HG03558 (cell line): ENCODE data around the gene MYMX.

Source experiments
- ATAC-seq: cut with Tn5 transposase; IDR thresholded peaks from one replicate; pipeline ENCODE4 v1.9.1; 2021; ENCODE audit warnings: moderate number of reproducible peaks; ENCODE audit not compliant: unreplicated experiment; ENCODE audit errors: extremely low read depth

The MYMX gene

DNA sequence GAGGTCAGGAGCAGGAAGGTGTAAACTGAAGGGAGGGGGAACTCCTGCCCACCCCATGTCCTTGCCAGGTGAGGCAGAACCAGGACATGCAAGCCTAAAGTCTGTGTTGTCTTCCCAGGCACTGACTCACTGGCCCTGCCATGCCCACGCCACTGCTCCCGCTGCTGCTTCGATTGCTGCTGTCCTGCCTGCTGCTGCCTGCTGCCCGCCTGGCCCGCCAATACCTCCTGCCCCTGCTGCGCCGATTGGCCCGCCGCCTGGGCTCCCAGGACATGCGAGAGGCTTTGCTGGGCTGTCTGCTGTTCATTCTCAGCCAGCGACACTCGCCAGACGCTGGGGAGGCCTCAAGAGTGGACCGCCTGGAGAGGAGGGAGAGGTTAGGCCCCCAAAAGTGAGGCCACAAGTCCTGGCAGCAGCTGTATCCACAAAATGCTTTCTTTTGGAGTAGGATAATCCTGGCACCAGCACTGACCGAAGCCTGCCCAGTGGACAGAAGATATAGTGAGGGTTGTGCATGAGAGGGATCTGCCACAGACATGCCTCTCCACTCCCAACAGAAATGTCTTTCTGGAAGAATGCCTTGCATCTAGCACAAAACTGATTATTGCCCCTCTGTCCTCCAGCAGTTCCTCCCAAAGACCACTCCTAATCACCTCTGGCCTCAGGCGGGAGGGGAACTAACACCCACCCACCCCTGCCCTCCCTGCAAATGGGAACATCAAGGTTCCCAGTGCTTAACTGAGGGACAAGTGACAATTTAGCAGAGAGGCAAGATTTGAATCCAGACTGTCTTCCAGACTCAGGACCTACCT, 812 bp downstream of the MYMX start:
- no peak for ATAC-seq

DNA sequence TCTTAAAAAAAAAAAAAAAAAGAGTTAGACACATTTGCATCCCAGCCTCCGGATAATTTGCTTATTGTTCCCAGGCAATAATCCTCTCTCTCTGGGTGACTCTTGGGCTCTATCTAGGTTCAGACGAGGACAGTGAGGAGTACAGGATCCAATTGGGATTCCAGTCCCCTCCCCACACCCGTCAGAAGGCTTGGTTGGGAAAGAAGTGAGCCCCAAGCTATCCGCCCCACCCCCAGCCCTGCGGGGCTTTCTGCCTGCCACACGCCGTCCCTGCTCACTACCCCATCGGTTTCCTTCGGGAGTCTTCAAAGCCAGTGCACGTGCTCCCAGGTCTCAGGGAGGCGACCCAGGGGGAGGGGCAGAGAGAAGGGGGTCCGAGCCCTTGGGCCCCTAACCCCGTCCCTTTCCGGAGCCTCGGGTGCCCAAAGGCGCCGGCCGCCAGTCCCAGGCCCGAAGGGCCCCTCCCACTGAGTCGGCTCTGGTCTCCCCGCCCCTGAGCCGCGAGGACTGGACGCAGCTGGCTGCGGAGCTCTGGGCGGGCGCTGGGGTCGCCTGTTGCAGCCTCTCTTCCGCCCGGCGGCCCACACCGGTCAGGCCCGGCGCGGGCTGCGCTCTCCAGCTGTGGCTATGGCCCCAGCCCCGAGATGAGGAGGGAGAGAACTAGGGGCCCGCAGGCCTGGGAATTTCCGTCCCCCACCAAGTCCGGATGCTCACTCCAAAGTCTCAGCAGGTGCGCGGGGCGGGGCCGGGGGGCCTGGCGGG, 2.5 kb downstream of the MYMX start:
- ATAC-seq, result no peak

DNA sequence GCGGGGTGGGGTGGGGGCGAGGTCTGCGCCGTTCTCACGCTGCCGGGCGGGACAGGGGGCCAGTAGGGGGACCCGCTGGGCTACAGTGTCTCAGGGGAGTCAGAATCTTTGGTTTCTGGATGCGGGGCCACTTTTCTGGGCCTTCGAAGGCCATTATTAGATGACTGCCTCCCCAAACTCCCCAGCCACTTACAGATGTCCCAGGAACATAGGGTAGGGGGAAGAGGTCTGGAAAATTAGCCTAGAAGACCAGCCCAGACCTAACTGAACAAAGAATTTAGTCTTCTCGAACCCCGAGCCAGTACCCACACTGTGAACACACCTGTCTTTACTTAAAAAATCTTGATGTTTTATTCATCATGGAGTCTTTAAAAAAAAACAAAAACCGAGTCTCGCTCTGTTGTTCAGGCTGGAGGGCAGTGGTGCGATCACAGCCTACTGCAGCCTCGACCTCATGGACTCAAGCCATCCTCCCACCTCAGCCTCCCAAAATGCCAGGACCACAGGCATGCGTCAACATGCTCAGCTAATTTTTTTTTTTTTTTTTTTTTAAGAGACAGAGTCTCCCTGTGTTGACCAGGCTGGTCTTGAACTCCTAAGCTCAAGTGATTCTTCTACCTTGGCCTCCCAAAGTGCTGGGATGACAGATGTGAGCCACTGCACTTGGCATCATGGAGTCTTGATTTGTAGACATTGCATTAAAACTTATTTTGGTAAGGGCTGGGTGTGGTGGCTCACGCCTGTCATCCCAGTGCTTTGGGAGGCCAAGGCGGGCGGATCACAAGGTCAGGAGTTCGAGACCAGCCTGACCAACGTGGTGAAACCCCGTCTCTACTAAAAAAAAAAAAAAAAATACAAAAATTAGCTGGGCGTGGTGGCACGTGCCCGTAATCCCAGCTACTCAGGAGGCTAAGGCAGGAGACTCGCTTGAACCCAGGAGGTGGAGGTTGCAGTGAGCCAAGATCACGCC, 3.4 kb downstream of the MYMX start:
- no peak for ATAC-seq

DNA sequence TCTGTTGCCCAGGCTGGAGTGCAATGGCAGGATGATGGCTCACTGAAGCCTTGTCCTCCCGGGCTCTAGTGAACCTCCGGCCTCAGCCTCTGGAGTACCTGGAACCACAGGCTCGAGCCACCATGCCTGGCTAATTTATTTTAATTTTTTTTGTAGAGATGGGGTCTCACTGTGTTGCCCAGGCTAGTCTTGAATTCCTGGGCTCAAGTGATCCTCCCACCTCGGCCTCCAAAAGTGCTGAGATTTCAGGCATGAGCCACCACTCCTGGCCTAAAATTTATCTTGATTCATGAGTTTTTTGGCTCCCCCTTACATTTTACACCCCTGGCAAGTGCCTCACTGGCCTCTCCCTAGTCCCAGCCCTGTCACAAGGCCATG, 4.2 kb downstream of the MYMX start:
- no peak for ATAC-seq

- ATAC-seq, result no peak
Measured at GRCh38 chr6:44221291-44221960, 4.7 kb downstream of the MYMX start.

DNA sequence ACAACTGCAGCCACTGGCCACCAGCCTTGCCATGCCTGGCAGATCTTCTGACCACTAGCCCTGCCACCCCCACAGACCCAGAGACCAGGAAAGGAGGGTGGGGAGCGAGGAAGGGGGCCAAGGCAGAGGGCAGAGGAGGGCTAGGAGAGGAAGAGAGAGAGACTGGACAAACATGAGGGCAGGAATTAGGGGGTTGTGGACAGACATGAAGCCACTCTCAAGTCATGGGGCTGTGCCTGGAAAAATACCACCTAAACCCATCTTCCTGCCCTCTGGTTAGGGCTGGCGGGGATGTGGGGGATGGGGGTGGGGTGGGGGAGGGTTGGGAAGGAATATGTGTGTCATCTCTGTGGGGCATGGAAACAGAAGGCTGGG, 5.2 kb downstream of the MYMX start:
- ATAC-seq, result no peak

GRCh38 chr6:44222486-44223318, 6.0 kb downstream of the MYMX start:
- ATAC-seq, result no peak

- no peak for ATAC-seq
Measured at GRCh38 chr6:44223319-44224028, 6.7 kb downstream of the MYMX start, which contains the start of gene SLC29A1. TSS of gene SLC29A1 (plus strand) at chr6:44223595. CDS start at chr6:44227314, 3,719 bp downstream.

DNA sequence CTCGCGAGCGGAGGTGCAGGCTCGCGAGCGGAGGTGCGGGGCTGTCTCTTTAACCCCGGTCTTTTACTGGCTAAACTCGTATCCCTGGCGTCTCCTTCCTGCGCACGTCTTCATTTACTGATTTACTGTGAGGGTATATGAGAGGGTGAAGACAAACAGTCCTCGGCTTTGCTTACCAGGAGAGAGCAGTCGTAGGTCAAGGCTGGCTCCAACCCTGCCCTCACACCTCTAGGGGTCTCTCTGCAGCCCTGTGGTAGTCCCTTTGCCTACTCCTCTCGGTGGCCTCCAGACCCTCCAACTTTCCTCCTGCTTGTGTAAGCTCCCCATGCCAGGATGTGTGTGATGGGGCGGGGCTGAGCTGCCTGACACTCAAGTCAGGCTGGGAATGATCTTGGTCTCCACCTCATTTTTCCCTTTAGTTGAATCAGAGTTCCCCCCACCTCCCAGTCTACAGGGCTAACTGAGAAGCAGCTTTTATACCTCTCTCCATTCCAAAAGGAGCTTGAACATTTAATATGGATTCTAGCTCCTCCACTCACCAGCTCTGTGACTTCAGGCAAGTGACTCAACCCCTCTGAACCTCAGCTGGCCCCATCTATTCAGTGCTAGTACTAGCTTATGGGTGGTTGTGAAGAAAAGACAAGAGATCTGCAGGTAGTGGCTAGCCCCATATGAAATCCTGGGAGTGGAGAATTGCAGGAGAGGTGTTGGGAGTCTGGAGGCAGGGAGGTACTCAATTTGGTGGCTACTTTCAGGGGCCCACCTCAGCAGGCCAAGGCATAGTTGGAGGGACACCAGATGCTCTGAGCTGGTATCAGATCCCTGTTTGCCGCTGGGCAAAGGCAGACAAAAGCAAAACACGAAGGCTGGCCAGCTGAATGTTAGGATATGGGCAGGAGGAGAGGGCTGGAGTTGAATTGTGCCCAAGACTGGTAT, 7.6 kb downstream of the MYMX start:
- ATAC-seq, result no peak

- no peak for ATAC-seq
Measured at GRCh38 chr6:44224965-44225305, 8.2 kb downstream of the MYMX start.

GRCh38 chr6:44225579-44226325, 9.0 kb downstream of the MYMX start:
- ATAC-seq, result no peak

DNA sequence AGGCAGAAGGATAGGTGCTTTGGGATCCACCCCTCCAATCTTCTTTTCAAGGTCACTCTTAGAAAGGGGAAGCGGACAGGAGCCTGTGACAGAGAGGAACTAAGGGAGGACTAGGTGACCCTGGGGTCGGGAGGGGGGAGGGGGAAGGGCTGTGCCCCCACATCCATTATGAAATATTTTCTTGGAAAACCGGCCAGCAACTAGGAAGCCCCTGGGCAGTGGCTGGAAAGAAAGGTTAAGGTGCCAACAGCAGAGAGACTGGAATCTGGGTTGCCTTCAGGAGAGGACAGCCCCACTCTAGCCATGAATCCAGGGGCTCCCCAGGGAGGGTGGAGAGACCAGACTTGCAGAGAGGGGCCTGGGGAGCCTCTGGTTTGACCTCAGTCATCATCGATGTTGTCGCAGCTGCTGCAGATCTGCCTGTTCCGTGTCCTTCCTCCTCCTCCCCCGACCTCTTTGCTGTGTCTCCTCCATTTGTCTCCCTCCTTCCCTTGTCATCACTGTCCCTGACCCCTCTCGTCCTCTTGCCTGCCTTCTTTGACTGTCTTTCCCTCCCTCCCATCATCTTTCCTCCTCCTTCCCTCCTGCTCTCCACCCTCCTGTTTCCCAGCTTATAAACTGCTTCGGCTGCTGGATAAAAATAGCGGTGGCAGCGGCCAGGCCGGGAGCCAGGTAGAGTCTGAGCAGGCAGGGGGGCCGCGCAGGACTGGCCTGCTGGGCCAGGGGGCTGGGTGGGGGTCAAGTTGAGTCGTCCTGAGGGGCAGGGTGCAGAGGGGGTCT, 9.8 kb downstream of the MYMX start:
- ATAC-seq, result no peak

DNA sequence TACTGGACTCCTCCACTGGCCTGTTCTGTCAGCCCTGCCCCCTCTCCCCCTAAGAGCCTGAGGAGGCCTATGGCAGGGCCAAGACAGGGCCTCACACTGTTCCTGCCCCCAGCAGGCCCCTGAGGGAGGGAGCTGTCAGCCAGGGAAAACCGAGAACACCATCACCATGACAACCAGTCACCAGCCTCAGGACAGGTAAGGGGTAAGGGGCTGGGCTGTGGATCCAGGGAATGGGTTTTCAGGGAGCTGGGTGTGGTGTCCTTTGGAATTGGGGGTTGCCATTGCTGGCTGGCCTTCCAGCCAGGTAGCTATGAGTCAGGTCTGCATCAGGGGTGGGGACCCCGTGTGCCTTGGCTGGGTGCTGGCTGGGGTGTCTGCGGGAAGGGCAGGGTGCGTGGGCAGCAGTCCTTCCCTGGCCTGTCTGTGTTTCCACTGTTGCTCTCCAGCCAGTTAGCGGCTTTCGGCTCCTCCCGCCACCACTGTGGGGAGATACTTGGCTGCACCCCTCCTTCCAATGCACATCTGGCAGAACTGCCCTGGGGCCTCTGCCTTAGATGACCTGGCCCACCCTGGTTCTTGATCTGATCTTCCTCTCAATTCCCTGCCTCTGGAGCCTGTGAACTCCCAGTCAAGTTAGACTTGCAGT, 10.5 kb downstream of the MYMX start:
- ATAC-seq, result no peak

DNA sequence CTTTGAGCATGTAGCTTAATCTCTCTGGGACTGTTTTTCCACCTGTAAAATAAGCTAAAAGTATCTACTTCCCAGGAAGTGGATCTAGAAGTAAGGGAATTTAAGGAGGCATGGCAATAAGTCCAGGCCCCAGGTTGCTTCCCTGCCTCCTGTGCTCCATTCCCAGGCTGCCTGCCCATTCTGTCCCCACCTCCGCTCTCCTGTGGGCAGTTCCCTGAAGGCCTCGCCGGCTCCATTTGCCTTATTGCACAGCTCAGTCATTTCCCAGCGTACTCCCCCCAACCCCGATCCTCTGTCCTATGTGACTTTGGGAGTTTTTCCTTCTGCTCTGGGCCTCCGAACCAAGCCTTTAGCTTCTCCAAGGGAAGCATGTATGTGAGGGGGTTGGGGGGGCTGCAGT, 11.3 kb downstream of the MYMX start:
- no peak for ATAC-seq

GRCh38 chr6:44228433-44228832, 11.7 kb downstream of the MYMX start:
- ATAC-seq, result no peak

DNA sequence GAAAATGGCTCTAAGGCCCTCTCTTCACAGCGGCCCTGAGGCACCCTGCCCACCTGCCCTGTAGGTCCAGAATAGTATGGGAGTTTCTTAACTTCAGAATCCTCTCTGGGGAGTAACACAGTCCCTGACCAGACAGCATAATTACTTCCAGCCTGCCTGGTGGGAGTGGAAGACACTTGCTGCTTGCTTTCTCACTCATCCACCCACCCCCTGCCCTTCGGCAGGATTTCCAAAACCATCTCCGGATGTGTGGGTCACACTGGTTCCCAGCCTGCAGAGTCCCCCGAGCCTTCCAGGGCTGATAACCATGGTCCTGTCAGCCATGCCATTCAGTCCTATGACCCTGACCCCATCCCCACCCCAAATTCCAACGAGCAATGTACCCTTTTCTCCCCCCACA, 12.1 kb downstream of the MYMX start:
- ATAC-seq, result no peak
